WI38 (cell line): ENCODE results near the gene TRIM36.

ENCODE experiments used
- H3K4me3 ChIP-seq: 2 replicates; pipeline ENCODE4 v1.5.1; 2011; ENCODE audit warnings: low read depth, mild to moderate bottlenecking, control low read depth, low read length
- TF ChIP-seq, protein P1 (sequence below): IDR thresholded peaks from 2 replicates; pipeline ENCODE4 v1.5.1; 2012; ENCODE audit warnings: low read depth, mild to moderate bottlenecking, control low read depth, low read length

TRIM36 gene

DNA sequence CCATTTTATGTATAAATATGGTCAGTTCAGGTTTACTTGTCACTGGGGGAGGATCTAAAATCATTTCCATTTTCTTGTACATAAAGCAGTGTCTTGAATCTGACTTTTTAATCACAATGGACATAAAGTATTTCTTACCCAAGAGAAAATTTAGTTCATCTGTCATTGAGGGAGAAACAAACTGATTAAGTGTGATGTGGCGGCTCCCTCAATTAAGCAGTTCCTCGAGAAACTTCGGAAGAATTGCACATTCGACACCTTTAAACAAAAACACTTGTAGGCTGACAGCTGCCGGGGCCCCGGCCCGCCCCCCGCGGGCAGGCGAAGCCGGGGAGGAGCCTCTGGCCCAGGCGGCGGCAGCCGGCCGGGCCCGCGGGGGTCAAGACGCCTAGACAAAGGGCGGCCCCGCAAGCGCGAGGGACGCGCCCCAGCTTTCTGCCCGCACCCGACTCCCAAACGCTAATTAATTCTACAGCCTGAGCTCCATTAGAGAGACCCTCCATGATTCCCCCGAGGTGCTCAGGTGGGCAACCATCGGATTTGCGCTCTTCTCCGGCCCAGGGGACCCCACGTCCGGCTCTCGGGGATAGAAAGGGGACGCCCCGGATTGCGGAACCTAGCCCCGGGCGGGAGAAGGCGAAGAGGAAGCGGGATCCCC is 750 bp downstream of the TRIM36 start:
- TF ChIP-seq, protein P1, sequence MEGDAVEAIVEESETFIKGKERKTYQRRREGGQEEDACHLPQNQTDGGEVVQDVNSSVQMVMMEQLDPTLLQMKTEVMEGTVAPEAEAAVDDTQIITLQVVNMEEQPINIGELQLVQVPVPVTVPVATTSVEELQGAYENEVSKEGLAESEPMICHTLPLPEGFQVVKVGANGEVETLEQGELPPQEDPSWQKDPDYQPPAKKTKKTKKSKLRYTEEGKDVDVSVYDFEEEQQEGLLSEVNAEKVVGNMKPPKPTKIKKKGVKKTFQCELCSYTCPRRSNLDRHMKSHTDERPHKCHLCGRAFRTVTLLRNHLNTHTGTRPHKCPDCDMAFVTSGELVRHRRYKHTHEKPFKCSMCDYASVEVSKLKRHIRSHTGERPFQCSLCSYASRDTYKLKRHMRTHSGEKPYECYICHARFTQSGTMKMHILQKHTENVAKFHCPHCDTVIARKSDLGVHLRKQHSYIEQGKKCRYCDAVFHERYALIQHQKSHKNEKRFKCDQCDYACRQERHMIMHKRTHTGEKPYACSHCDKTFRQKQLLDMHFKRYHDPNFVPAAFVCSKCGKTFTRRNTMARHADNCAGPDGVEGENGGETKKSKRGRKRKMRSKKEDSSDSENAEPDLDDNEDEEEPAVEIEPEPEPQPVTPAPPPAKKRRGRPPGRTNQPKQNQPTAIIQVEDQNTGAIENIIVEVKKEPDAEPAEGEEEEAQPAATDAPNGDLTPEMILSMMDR: no peak
- H3K4me3 ChIP-seq: peak overlapping the region; percentile 78

DNA sequence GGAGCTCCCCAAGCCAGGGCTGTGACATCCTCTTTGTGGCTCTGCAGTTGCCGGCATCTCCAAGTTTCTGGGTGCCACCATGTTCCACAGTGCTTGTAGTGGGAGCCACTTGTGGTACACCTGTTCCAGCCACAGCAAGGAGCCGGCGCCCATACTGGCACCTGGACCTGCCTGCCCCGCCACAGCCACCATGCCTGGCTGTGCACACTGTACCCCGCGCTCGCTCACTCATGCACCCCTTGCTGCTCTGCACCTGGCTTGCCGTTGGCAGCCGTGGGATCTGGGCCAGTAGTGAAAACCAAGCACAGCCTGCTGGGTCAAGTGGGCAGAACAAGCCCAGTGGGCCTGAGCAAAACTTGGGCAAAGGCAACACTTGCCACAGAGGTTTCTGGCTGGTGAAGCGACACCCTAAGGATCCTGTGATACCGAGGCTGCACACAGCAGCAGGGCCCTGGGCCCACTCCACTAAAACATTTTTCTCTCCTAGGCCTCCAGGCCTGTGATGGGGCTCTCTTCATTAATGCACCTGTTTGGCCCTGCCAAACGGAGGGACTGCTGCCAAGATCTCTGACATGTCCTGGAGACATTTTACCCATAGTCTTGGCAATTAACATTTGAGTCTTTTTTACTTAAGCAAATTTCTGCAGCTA is 2.8 kb downstream of the TRIM36 start:
- TF ChIP-seq, protein P1: no peak
- no peak overlapping the region for H3K4me3 ChIP-seq

DNA sequence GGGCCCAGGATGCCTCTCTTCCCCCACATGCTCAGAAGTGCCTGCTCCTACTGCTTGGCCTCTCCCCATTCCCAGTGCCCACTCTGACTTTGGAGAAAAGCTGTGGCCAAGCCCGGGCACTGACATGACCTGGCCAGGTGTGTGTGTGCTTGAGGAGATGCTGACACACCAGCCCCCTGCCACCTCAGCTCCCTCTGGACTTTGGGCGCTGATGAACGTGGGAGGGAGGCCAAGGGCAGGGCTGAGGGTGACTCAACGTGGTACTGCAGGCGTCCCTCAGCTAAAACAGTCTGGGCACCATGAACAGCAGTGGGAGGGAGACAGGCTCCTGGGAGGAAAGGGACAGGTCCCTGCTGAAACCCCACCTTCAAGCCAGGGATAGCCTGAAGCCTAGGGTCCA is 3.9 kb downstream of the TRIM36 start:
- no peak overlapping the region for H3K4me3 ChIP-seq
- TF ChIP-seq, protein P1: no peak

DNA sequence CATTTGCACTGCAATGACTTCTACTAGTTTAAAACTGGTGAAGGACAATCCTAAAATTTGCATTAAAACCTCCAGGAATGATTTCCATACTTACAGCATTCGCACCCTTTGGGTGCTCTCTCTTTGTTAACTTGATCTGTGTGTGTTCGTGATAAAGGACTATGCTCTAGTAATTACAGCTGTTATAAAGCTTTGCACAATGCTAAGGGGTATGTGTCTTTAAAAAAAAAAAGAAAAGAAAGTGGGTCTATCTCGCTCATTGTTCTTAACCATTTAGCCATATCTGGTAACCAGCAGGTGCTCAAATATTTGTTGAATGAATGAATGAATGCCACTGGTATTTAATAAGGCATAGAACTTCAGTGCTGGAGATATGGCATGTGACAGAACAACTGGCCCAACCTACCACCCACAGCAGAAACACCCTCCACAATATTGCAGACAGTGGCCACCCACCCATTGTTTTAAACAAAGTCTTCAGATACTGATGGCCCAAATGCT is 8.7 kb downstream of the TRIM36 start:
- TF ChIP-seq, protein P1: no peak

DNA sequence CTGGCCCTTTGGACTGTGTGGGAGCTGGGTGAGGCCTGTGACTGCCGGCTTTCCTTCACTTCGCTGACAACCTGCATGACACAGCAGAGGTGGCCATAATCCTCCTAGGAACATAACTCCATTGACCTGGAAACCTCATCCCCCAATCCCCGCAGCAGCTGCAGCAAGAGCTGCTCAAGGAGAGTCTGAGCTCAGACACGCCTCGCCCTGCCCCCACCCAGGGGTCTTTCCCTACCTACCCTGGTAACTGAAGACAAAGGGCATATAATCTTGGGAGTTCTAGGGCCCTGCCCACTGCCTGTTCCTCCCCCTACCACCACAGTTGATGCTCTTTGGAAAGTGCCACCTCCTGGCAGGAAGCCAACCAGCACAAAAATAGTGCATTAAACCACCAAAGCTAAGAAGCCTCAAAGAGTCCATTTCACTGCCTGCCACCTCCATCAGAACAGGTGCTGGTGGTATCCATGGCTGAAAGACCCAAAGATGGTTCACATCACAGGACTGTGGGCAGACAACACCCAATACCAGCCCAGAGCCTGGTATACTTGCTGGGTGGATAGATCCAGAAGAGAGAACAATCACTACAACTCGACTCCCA is 18.4 kb downstream of the TRIM36 start:
- TF ChIP-seq, protein P1: no peak

More for the DNA sequence above, 8.7 kb downstream of the TRIM36 start:
- H3K4me3 ChIP-seq: no peak overlapping the region

DNA sequence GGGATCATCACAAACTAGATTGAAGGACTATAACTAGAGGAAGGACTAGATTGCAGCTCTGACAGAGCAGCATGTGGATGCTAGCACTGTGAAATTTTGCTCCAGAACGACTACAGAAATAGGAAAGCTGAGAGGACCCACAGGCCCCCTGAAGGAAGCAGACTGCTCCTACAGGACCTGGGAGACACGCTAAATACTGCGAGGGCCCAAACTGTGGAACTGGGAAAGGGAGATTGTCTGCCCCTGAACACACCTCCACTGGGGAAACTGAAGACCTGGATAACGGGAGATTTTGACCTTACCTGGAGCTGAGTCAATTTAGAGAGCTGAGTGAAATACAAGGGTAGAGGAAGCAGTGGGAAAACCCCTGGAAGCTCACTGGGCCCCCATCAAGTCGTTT is 19.2 kb downstream of the TRIM36 start:
- H3K4me3 ChIP-seq: no peak overlapping the region
- TF ChIP-seq, protein P1: no peak

More for the DNA sequence above, 18.4 kb downstream of the TRIM36 start:
- H3K4me3 ChIP-seq: no peak overlapping the region

DNA sequence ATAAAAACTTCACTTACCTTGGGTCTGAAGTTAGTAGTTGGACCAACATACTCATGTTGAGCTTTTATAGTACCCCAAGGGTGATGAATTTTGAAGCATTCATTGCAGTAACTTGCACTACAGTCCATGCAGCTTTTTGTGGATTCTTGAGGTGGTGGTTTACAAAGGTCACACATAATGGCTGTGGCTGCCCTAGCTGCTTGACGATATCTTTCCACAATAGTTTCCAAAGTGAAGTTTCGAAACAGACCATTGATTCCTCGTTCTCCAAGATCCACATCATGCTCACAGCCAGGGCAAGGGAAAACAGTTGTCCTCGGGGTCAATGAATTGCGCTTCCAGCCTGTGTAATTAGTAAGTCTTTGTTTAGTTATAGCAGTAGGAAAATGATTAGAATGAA is 22.7 kb downstream of the TRIM36 start:
- TF ChIP-seq, protein P1: no peak
- no peak overlapping the region for H3K4me3 ChIP-seq
